ENCODE data around the gene CNTN2. TPM values are rescaled to one million over a fixed set of nuclear protein-coding genes. Genes with fewer than 3 reads are reported as not detected.
A peak's percentile ranks its signal among the peaks of the same experiment; 100 is the strongest.

The CNTN2 gene
- polyA plus RNA-seq, 1 donor (not counting 4 experiments of a cell fraction or from before 2014, with no cell fraction given), result not detected

DNA sequence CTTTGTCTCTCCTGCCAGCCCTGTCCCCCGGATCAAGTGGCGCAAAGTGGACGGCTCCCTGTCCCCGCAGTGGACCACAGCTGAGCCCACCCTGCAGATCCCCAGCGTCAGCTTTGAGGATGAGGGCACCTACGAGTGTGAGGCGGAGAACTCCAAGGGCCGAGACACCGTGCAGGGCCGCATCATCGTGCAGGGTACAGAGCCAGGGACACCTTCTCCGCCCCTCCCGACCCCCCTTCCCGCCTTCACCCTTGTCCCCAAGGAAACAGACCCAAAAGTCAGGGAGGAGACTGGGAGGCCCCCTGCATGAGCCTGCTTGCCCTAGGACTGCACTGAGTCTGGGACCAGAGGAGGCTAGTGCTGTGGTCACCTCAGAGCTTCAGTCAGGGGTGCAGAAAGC, 18.2 kb downstream of the CNTN2 start:
- Histone ChIP-seq H3K36me3 (ENCODE audit: control insufficient read depth in 2 of 2, extremely low read depth in 1 of 2, insufficient read depth in 2 of 2, low read length in 2 of 2) (no peaks in the 10 kb centered on the region), H3K4me2 (ENCODE audit: control insufficient read depth, extremely low read depth, insufficient read depth, low read depth, low read length) (no peak overlapping the region), H3K27me3 (ENCODE audit: control insufficient read depth, extremely low read depth, insufficient read depth, low read length) (peaks cover 7% of the 10 kb centered on the region), H3K27ac (ENCODE audit: control insufficient read depth, insufficient read depth, low read length) (no peak overlapping the region), H4K20me1 (ENCODE audit: control insufficient read depth, extremely low read depth, insufficient read depth, low read length) (no peaks in the 10 kb centered on the region), H3K9me1 (ENCODE audit: control insufficient read depth, extremely low read depth, insufficient read depth, low read length) (no peaks in the 10 kb centered on the region), H3K4me1 (ENCODE audit: control insufficient read depth, extremely low read depth, insufficient read depth, low read length) (no peaks in the 10 kb centered on the region), H3K79me2 (ENCODE audit: control insufficient read depth, insufficient read depth, low read length) (no peaks in the 10 kb centered on the region), H3K4me3 (ENCODE audit: control insufficient read depth in 2 of 3, extremely low read depth in 1 of 3, insufficient read depth in 2 of 3, low read depth in 1 of 3, low read length in 3 of 3) (no peak overlapping the region), H3K9me3 (ENCODE audit: control insufficient read depth, low read depth, low read length) (no peaks in the 10 kb centered on the region), H2AFZ (ENCODE audit: control insufficient read depth, low read length) (no peak overlapping the region), H3K9ac (ENCODE audit: control insufficient read depth, extremely low read depth, insufficient read depth, low read length) (no peak overlapping the region)
- DNase-seq (ENCODE audit: low read depth, low spot score) (no peak), FAIRE-seq (no peak)
- no peak for TF ChIP-seq EZH2 (IDR thresholded peaks at IDR 0.05; ENCODE audit: low read length)
- TF ChIP-seq, protein P1, sequence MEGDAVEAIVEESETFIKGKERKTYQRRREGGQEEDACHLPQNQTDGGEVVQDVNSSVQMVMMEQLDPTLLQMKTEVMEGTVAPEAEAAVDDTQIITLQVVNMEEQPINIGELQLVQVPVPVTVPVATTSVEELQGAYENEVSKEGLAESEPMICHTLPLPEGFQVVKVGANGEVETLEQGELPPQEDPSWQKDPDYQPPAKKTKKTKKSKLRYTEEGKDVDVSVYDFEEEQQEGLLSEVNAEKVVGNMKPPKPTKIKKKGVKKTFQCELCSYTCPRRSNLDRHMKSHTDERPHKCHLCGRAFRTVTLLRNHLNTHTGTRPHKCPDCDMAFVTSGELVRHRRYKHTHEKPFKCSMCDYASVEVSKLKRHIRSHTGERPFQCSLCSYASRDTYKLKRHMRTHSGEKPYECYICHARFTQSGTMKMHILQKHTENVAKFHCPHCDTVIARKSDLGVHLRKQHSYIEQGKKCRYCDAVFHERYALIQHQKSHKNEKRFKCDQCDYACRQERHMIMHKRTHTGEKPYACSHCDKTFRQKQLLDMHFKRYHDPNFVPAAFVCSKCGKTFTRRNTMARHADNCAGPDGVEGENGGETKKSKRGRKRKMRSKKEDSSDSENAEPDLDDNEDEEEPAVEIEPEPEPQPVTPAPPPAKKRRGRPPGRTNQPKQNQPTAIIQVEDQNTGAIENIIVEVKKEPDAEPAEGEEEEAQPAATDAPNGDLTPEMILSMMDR (optimal IDR thresholded peaks at IDR 0.05 in 1 of 3, IDR thresholded peaks at IDR 0.05 in 1 of 3, conservative IDR thresholded peaks at IDR 0.05 in 1 of 3; ENCODE audit: extremely low read depth in 1 of 3, insufficient read depth in 2 of 3, low read length in 3 of 3), result no peak
- dilution Hi-C loops (cut with MboI; ENCODE audit: extremely low pct_ligation_motif_present, low sequenced_read_pairs), result no loop called here

DNA sequence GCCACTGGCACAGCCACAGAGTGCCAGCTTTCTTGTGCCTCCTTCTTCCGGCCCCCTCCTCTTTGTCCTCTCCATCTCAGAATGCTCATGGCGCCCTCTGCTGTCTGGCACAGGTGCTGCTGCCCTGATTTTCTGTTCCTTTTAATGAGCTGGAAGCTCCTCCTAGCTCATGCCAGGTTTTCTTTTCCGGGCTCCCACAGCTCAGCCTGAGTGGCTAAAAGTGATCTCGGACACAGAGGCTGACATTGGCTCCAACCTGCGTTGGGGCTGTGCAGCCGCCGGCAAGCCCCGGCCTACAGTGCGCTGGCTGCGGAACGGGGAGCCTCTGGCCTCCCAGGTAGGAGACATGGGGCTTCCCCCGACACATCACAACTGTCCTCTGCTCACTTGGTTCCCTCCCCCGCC, 18.7 kb downstream of the CNTN2 start:
- no peaks in the 10 kb centered on the region for H4K20me1 ChIP-seq (ENCODE audit: control insufficient read depth, extremely low read depth, insufficient read depth, low read length)
- H2AFZ ChIP-seq (ENCODE audit: control insufficient read depth, low read length), result no peak overlapping the region
- no peak overlapping the region for H3K4me3 ChIP-seq (ENCODE audit: control insufficient read depth in 2 of 3, extremely low read depth in 1 of 3, insufficient read depth in 2 of 3, low read depth in 1 of 3, low read length in 3 of 3)
- H3K79me2 ChIP-seq (ENCODE audit: control insufficient read depth, insufficient read depth, low read length), result no peaks in the 10 kb centered on the region
- DNase-seq (ENCODE audit: low read depth, low spot score) (peak; percentile 13), FAIRE-seq (peak; percentile 48)
- no peaks in the 10 kb centered on the region for H3K9me1 ChIP-seq (ENCODE audit: control insufficient read depth, extremely low read depth, insufficient read depth, low read length)
- dilution Hi-C loops (cut with MboI; ENCODE audit: extremely low pct_ligation_motif_present, low sequenced_read_pairs), result no loop called here
- H3K9me3 ChIP-seq (ENCODE audit: control insufficient read depth, low read depth, low read length), result no peaks in the 10 kb centered on the region
- no peak overlapping the region for H3K27ac ChIP-seq (ENCODE audit: control insufficient read depth, insufficient read depth, low read length)
- no peaks in the 10 kb centered on the region for H3K36me3 ChIP-seq (ENCODE audit: control insufficient read depth in 2 of 2, extremely low read depth in 1 of 2, insufficient read depth in 2 of 2, low read length in 2 of 2)
- peaks cover 7% of the 10 kb centered on the region for H3K27me3 ChIP-seq (ENCODE audit: control insufficient read depth, extremely low read depth, insufficient read depth, low read length)
- TF ChIP-seq EZH2 (IDR thresholded peaks at IDR 0.05; ENCODE audit: low read length), result no peak
- TF ChIP-seq, protein P1 (optimal IDR thresholded peaks at IDR 0.05 in 1 of 3, IDR thresholded peaks at IDR 0.05 in 1 of 3, conservative IDR thresholded peaks at IDR 0.05 in 1 of 3; ENCODE audit: extremely low read depth in 1 of 3, insufficient read depth in 2 of 3, low read length in 3 of 3), result peak; percentile 90 to 95 (median 90)
- no peaks in the 10 kb centered on the region for H3K4me1 ChIP-seq (ENCODE audit: control insufficient read depth, extremely low read depth, insufficient read depth, low read length)
- H3K4me2 ChIP-seq (ENCODE audit: control insufficient read depth, extremely low read depth, insufficient read depth, low read depth, low read length), result no peak overlapping the region
- no peak overlapping the region for H3K9ac ChIP-seq (ENCODE audit: control insufficient read depth, extremely low read depth, insufficient read depth, low read length)
